Right lobe of liver (tissue), 4 donors: ENCODE measurements around the gene RASL10A.

Experiments
- CTCF ChIP-seq, 4 donors: fragments of 200-600 bp in 3 of 4; fragments of 450-650 bp in 1 of 4; IDR thresholded peaks; one replicate each; pipeline versions ENCODE4 v1.5.1 to v1.8.0; 2016 to 2022; ENCODE audit warnings: antibody characterized with exemption in 4 of 4, mild to moderate bottlenecking in 2 of 4
- POLR2A ChIP-seq: fragments of 450-650 bp; IDR thresholded peaks from one replicate; pipeline ENCODE4 v1.6.1; 2017; ENCODE audit warnings: antibody characterized with exemption, mild to moderate bottlenecking
- donor health status: DM: no; HTN: no; CAD: no.
- donor health status: DM: no; HTN: no; CAD: no.
- donor health status: DM: no; HTN: yes; CAD: no.

- no peak for TF ChIP-seq CTCF (IDR thresholded peaks at IDR 0.05)
- TF ChIP-seq POLR2A, result no peak
Observed at GRCh38 chr22:29310065-29310862, 5.2 kb downstream of the RASL10A start.
